GM11168 (cell line): Measurements from ENCODE around the gene GPR107.

Source experiments
- in situ Hi-C: fragments of 300-500 bp; cut with MboI; formaldehyde crosslinking; loops from one replicate; pipeline ENCODE4 v1.12.0; 2022; ENCODE audit warnings: low sequenced_read_pairs; ENCODE audit not compliant: unreplicated experiment

Gene GPR107

GRCh38 chr9:130026583-130027340 lies 26.9 kb upstream of the GPR107 start:
- in situ Hi-C loops, result no loop called here

GRCh38 chr9:130027533-130028365 lies 26.0 kb upstream of the GPR107 start:
- in situ Hi-C loops, result no loop called here

- in situ Hi-C loops, result no loop called here
Measured at GRCh38 chr9:130028493-130029222, 25.0 kb upstream of the GPR107 start.

- in situ Hi-C loops, result no loop called here
Measured at GRCh38 chr9:130029223-130029973, 24.3 kb upstream of the GPR107 start.

GRCh38 chr9:130030651-130031127 lies 23.0 kb upstream of the GPR107 start:
- in situ Hi-C loops, result no loop called here

GRCh38 chr9:130034570-130034969 lies 19.1 kb upstream of the GPR107 start:
- in situ Hi-C loops, result no loop called here

- in situ Hi-C loops, result no loop called here
Measured at GRCh38 chr9:130036099-130036498, 17.6 kb upstream of the GPR107 start.

- in situ Hi-C loops, result no loop called here
Measured at GRCh38 chr9:130039528-130040147, 14.1 kb upstream of the GPR107 start.

- in situ Hi-C loops, result no loop called here
Measured at GRCh38 chr9:130040984-130041647, 12.6 kb upstream of the GPR107 start.

GRCh38 chr9:130041648-130042405 lies 11.9 kb upstream of the GPR107 start:
- in situ Hi-C loops, result no loop called here

- in situ Hi-C loops, result no loop called here
Measured at GRCh38 chr9:130042406-130042884, 11.3 kb upstream of the GPR107 start.

GRCh38 chr9:130042885-130043653 lies 10.6 kb upstream of the GPR107 start, which contains the start of gene FNBP1:
Gene FNBP1, minus strand, starts transcription at chr9:130043189. Its CDS starts 214 bp downstream, at chr9:130042975.
- in situ Hi-C loops, result no loop called here

- in situ Hi-C loops, result no loop called here
Measured at GRCh38 chr9:130043654-130044623, 9.8 kb upstream of the GPR107 start.

GRCh38 chr9:130045725-130046450 lies 7.8 kb upstream of the GPR107 start:
- in situ Hi-C loops, result no loop called here

GRCh38 chr9:130049431-130050210 lies 4.1 kb upstream of the GPR107 start:
- in situ Hi-C loops, result no loop called here
